CD4-positive, alpha-beta T cell treated with Interleukin-6 for 4 hours (primary cell): ENCODE measurements around the gene USHBP1.

Source experiments
- DNase-seq: peaks from one replicate; pipeline ENCODE4 v3.0.0-alpha.2; 2020; ENCODE audit warnings: mixed read lengths

Gene USHBP1

DNA sequence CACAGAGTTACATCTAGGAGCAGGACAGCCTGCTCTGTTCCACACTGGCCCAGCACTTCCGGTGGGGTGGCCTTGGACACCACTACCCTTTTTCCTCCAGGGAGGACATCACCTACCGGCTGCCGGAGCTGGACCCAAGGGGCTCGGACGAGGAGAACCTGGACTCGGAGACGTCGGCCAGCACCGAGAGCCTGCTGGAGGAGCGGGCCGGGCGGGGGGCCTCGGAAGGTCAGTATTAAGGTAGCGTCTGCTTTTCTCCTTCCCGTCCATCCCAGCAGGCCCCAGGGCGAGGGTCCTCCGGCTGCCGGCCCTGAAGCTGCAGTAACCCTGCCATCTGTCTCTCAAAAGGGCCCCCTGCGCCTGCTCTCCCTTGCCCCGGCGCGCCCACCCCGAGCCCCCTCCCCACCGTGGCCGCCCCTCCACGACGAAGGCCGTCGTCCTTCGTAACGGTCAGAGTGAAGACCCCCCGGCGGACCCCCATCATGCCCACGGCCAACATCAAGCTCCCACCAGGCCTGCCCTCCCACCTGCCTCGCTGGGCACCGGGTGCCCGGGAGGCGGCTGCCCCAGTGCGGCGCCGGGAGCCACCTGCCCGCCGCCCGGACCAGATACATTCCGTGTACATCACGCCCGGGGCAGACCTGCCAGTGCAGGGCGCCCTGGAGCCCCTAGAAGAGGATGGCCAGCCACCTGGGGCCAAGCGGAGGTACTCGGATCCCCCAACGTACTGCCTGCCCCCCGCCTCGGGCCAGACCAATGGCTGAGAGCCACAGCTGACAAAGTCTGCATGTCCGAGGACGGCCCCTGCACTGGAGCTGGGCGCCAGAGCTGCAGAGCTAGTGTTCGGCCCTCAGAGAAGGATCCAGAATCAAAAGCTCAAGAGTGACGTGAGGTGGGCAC lies 52.7 kb downstream of the USHBP1 start:
- DNase-seq, result no peak

DNA sequence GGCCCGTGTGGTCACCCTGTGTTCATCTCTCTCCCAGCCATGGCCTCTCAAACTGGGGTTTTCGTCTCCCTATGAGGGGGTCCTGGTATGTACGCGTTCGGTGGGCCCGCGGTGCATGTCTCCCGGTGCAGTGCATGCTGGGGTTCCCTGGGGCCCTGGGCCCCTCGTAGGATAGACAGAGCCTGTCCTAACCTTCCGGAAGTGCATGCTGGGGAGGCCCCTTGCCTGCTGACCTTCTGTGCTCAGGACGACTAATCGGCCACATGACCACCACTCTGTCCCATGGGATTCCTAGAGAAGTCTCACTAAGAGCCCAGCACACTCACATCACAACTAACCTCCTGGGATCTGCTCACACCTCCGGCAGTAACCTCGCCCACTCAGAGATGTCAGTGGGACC lies 54.2 kb downstream of the USHBP1 start:
- no peak for DNase-seq

DNA sequence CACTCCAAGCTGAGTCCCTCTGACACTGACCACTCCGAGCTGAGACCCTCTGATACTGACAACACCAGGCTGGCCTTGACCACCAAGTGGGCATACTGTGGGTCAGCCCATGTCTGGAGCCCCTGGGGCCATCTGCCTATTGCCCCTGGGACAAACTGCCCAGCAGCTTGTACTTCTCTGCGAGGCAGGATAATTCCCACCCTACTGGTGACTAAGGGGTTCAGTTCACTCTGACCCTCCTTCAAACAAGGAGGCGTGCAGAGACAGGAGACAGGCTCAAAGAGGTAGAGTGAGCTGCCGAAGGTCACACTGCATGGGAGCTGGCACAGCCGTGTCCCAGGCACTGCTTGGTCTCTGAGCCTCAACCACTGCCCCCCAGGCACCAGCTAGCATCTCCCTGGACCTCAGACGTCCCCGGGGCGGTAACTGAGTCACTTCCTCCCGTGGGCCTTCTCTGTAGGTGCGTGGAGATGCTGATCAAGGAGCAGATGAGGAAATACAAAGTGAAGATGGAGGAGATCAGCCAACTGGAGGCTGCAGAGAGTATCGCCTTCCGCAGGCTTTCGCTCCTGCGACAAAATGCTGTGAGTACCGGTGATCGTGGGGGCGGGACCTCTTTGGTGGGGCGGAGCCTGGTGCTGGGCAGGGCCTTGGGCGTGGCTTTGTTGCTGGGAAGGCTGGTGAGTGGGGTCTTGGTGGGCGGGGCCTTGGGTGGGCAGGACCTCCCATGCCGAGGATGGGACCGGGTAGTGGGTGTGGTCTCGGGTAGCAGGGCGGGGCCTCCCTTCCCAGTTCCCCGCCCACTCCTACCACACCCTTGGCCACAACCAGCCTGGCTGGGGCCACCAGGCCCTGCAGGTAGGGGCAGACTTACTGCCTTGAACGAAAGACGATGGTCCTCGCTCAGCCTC lies 55.2 kb downstream of the USHBP1 start:
- peak; percentile 35 for DNase-seq

DNA sequence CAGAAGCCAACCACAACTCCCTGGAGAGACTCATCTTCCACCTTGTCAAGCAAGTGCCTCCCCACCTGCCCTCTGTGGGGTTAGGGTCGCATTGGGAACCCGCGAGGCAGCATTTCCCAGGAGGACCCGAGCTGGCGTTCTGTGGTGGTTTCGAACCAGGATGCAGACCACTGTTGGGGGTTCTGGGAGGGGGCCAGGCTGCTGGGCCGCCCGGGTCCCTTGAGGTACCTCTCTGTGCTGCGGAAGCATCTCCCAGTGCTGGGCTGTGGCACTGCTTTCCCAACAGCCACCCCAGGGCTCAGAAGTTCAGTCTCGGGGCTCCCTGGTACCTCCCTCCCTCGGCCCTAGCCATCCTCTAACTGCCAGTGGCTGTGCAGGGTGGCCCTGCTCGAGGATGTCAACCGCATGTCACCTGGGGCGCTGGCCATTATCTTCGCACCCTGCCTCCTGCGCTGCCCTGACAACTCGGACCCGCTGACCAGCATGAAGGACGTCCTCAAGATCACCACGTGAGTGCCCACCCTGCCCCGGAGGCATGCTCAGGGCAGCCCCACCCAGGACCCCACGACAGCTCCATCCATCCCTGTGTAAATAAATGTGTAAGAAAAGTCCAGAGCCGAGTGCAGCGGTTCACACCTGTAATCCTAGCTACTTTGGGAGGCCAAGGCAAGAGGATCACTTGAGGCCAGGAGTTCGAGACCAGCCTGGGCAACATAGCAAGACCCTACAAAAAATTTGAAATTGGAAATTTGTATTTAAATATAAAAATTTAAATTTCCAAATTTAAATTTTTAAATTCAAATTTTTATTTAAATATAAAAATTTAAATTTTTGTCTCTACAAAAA lies 57.6 kb downstream of the USHBP1 start:
- DNase-seq, result no peak

DNA sequence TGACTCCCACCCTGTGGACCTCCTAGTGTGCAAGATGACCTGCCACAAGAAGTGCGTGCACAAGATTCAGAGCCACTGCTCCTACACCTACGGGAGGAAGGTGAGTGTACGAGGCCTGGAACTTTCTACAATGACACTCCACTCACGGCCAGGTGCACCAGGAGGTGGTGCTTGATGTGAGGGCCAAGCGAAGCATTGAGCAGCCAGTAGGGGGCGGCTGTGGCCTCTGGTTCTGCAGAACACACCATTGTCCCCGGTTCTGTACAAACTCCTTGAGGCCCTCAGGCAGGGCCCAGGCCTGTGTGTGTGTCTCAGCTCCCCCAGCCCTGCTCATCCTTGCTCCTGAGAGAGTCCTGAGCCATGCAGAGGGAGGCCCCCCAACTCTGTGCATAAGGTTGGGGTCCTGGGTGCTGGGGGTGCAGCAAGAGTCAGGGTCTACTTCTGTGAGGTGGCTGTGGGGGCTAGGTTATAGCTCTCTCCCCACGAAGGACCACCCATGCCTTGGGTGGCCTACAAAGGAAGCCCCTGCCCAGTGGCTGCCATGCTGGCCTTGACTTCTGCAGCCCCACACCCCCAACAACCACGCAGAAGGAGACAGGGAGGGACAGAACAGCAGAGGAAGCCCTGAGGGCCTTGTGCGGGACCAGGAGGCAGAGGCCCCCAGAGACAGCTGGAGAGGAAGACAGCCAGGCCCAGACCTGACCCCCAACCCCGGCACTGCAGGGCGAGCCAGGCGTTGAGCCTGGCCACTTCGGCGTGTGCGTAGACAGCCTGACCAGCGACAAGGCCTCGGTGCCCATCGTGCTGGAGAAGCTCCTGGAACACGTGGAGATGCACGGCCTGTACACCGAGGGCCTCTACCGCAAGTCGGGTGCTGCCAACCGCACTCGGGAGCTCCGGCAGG lies 59.1 kb downstream of the USHBP1 start:
- peak; percentile 77 for DNase-seq

DNA sequence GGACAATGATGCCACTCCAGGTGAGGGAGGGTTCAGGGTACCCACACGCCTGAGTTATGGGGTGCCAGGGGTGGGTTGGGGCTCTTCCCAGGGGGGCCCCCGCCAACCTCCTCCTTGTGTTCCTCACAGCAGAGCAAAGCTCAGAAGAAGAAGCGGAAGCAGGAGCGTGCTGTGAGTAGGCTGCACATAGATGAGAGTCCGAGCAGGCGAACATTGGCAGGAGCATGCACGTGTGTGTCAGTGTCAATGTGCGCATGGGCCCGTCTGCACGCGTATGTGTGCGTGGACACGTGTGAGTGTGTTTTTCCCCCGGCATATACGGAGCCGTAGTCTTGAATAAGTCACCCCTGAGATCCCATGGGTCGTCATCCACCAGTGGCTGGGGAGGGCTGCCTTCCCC lies 61.8 kb downstream of the USHBP1 start:
- no peak for DNase-seq

DNA sequence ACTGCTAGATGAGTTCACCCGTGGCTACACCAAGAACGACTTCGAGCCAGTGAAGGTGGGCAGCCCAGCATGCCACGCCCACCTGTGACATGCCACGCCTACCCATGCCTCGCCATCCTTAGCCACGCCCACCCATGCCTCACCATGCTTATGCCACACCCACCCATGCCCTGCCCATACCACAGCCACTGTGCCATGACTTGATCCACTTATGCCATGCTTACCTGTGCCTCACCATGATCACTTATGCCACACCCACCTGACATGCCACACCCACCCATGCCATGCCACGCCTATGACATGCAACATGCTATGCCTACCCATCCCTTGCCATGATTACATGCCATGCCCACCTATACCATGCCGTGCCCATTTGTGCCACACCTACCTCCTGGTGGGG lies 62.3 kb downstream of the USHBP1 start:
- DNase-seq, result no peak

DNA sequence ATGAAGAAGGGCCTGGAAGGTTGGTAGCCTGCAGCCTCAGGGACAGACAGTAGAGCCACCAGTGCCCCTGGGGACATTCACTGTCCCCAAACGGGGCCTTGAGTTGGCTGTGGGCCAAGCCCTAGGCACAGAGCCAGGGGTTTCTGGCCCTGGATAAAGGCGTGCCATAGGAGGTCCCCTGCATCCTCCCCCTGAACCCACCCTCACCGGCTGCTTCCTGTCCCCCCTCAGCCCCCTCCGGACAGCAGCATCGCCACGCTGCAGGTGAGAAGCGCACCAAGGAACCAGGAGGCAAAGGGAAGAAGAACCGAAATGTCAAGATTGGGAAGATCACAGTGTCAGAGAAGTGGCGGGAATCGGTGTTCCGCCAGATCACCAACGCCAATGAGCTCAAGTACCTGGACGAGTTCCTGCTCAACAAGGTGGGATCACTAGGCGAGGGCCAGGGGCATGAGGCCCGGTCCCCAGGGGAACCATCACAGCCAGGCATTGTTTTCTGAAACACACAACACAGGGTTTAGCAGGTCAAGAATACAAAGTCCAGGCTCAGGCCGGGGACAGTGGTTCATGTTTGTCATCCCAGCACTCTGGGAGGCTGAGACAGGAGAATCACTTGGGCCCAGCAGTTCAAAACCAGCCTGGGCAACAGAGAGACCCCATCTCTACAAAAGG lies 64.0 kb downstream of the USHBP1 start:
- DNase-seq, result no peak
